Lower leg skin (tissue), 3 donors: ENCODE data around the gene SSH2.

Source experiments
- POLR2A ChIP-seq, 2 donors: fragments of 450-650 bp; IDR thresholded peaks; one replicate each; pipeline ENCODE4 v1.6.1; 2016 to 2017; ENCODE audit warnings: antibody characterized with exemption in 2 of 2, mild to moderate bottlenecking in 1 of 2, moderate library complexity in 1 of 2
- TF ChIP-seq, protein P1 (sequence below), 3 donors: fragments of 450-650 bp; IDR thresholded peaks; one replicate each; pipeline ENCODE4 v1.5.1; 2016; ENCODE audit warnings: antibody characterized with exemption in 3 of 3, mild to moderate bottlenecking in 3 of 3, moderate library complexity in 2 of 3

DNA sequence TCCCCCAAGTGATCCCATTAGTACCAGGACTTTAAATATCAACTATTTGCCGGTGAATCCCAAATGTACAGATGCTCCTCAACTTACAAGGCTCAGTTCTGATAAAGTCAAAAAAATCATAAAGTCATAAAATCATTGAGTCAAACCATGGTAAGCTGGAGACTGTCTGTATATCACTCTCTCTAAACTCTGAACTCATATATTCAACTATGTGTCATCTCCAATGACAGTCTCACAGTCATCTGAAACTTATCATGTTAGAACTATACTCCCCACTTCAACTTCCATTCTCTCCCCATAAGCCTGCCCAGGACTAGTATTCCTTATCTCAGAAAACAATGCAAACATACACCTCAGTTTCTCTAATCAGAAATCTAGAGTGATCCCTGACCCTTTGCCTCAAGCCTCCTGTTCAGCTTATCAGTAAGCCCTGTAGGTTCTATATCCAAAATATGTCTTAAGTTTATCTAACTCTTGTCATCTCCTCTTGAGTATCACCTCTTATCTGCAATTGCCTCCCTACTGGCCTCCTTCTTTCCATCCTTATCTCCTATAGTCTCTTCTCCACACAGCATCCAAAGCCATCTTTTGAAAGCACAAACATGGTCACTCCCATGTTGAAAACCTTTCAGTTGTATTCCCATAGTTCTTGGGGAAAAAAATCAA, 55.0 kb downstream of the SSH2 start:
- TF ChIP-seq, protein P1, sequence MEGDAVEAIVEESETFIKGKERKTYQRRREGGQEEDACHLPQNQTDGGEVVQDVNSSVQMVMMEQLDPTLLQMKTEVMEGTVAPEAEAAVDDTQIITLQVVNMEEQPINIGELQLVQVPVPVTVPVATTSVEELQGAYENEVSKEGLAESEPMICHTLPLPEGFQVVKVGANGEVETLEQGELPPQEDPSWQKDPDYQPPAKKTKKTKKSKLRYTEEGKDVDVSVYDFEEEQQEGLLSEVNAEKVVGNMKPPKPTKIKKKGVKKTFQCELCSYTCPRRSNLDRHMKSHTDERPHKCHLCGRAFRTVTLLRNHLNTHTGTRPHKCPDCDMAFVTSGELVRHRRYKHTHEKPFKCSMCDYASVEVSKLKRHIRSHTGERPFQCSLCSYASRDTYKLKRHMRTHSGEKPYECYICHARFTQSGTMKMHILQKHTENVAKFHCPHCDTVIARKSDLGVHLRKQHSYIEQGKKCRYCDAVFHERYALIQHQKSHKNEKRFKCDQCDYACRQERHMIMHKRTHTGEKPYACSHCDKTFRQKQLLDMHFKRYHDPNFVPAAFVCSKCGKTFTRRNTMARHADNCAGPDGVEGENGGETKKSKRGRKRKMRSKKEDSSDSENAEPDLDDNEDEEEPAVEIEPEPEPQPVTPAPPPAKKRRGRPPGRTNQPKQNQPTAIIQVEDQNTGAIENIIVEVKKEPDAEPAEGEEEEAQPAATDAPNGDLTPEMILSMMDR (IDR thresholded peaks at IDR 0.05) = no peak
- TF ChIP-seq POLR2A (IDR thresholded peaks at IDR 0.05) = no peak
